Measurements from ENCODE around the gene ANTXRL.

DNA sequence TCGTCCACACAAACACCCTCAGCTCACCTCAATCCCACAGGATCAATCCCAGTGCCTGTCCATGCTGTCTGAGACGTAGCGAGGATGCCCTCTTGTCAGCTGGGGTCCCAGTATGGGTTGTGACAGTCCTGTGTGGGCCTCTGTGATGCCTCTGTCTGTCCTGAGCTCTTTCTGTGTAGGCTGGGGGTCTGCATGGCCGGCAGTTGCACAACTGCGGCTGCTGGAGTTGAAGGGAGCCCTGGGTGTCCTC, 12.4 kb downstream of the ANTXRL start:
- no peak for TF ChIP-seq SRF (IDR thresholded peaks at IDR 0.05; ENCODE audit: low read depth, low read length)
- TF ChIP-seq EP300 (IDR thresholded peaks at IDR 0.05; ENCODE audit: borderline replicate concordance in 1 of 2, low read depth in 2 of 2, low read length in 2 of 2) = no peak
- no peak for TF ChIP-seq EZH2 (IDR thresholded peaks at IDR 0.05; ENCODE audit: low read depth, low read length, severe bottlenecking)
- no peak for TF ChIP-seq SIX5 (IDR thresholded peaks at IDR 0.05; ENCODE audit: low read depth, low read length)
- no peak for TF ChIP-seq GABPA (IDR thresholded peaks at IDR 0.05; ENCODE audit: borderline replicate concordance, insufficient read depth, low read length)
- no peak for TF ChIP-seq CTCF (IDR thresholded peaks at IDR 0.05; ENCODE audit: control extremely low read depth in 1 of 3, insufficient read depth in 1 of 3, low read depth in 1 of 3, low read length in 3 of 3)

Measured in H1 (cell line).